ENCODE data around the gene MFAP2. TPM values are rescaled to one million over a fixed set of nuclear protein-coding genes. Genes with fewer than 3 reads are reported as not detected.

The MFAP2 gene
- total and polyA plus RNA-seq, 2 of the 8 experiments (the other 6 are each of a cell fraction or from before 2014, with no cell fraction given) = 172 to 326 TPM

- Histone ChIP-seq H3K27me3 (replicated peaks in 1 of 4; ENCODE audit: control insufficient read depth in 3 of 4, extremely low read depth in 1 of 4, insufficient read depth in 3 of 4, low read length in 3 of 4) (no peaks in the 10 kb centered on the region), H2BK15ac (ENCODE audit: low read length) (no peak overlapping the region), H3K9ac (replicated peaks in 1 of 4; ENCODE audit: extremely low read depth in 1 of 4, low read depth in 3 of 4, low read length in 3 of 4) (no peak overlapping the region), H3K18ac (ENCODE audit: extremely low read depth, low read length) (no peak overlapping the region), H3K79me1 (ENCODE audit: low read depth, low read length) (no peaks in the 10 kb centered on the region), H3K36me3 (ENCODE audit: control insufficient read depth in 2 of 4, insufficient read depth in 4 of 4, low read length in 3 of 4) (peaks cover 4 to 35% (median 19%) of the 10 kb centered on the region in 4 experiments; a peak in 7 of 8 replicates), H3K9me3 (ENCODE audit: insufficient read depth in 2 of 2, low read depth in 1 of 2, low read length in 1 of 2) (no peaks in the 10 kb centered on the region), H4K91ac (replicated peaks; ENCODE audit: insufficient read length, low read length) (no peak overlapping the region), H2BK120ac (replicated peaks; ENCODE audit: low read depth, low read length) (no peak overlapping the region), H3K4me3 (ENCODE audit: extremely low read depth in 1 of 4, insufficient read depth in 2 of 4, low read depth in 3 of 4, low read length in 4 of 4) (no peak overlapping the region), H3K4ac (replicated peaks; ENCODE audit: insufficient read length, low read depth, low read length) (no peak overlapping the region), H3K4me2 (ENCODE audit: insufficient read depth in 1 of 2, low read depth in 2 of 2, low read length in 2 of 2) (no peak overlapping the region), H4K20me1 (replicated peaks in 1 of 2; ENCODE audit: control insufficient read depth in 1 of 2, insufficient read depth in 2 of 2, low read length in 2 of 2) (peaks cover 0 to 4% of the 10 kb centered on the region in 2 experiments), H2AK5ac (ENCODE audit: low read depth, low read length) (no peak overlapping the region), H3K79me2 (ENCODE audit: control insufficient read depth in 1 of 2, insufficient read depth in 2 of 2, low read length in 2 of 2) (no peaks in the 10 kb centered on the region), H3K23ac (ENCODE audit: insufficient read length) (no peak overlapping the region), H2BK20ac (ENCODE audit: low read length) (no peak overlapping the region), H3K23me2 (ENCODE audit: low read depth, low read length) (no peaks in the 10 kb centered on the region), H3K4me1 (replicated peaks in 1 of 4; ENCODE audit: control insufficient read depth in 3 of 4, insufficient read depth in 4 of 4, low read length in 3 of 4) (no peaks in the 10 kb centered on the region), H3K56ac (replicated peaks; ENCODE audit: insufficient read length, low read depth, low read length) (no peak overlapping the region), H4K5ac (ENCODE audit: insufficient read length, low read depth, low read length) (no peak overlapping the region), H2BK5ac (ENCODE audit: low read depth, low read length) (no peak overlapping the region), H3K14ac (ENCODE audit: insufficient read length) (no peak overlapping the region), H2AFZ (ENCODE audit: low read length) (no peak overlapping the region), H3K27ac (ENCODE audit: low read depth, low read length) (no peak overlapping the region), H4K8ac (ENCODE audit: extremely low read depth, insufficient read depth, low read length) (no peak overlapping the region), H2BK12ac (ENCODE audit: low read depth, low read length) (no peak overlapping the region)
- WGBS, 2 experiments (ENCODE audit: extremely low coverage in 1 of 2, insufficient coverage in 1 of 2, insufficient read length in 1 of 2, insufficient replicate concordance in 2 of 2, low coverage in 1 of 2, low lambda C conversion rate in 2 of 2, missing lambda C conversion rate in 1 of 2) = 93% methylated on average over 23 of the region's 25 CpGs; no CpG with 5 or more reads in 1 of the 2 experiments
- ChIA-PET POLR2A (ENCODE audit: partially characterized antibody) (interaction anchor here (0.9 kb wide), 1 partner anchor 18 kb away, joined by 3 read pairs; no protein-coding TSS in a partner anchor), CTCF (ENCODE audit: partially characterized antibody) (interaction anchor here (0.6 to 4.3 kb wide), 13 partner anchors 9 to 331 kb away, joined by 3 to 20 read pairs (median 5); partner anchors contain the start of gene MFAP2)
- FAIRE-seq (no peak), DNase-seq (ENCODE audit: low read depth in 1 of 2, low spot score in 2 of 2) (no peak)
- TF ChIP-seq HDAC2 (IDR thresholded peaks at IDR 0.05; ENCODE audit: borderline replicate concordance in 1 of 2, low read depth in 2 of 2, low read length in 2 of 2) = no peak
- no peak for TF ChIP-seq CHD1 (IDR thresholded peaks at IDR 0.05; ENCODE audit: low read depth, low read length)
- no peak for TF ChIP-seq CTBP2 (IDR thresholded peaks at IDR 0.05; ENCODE audit: borderline replicate concordance, insufficient read depth, insufficient read length, low read length)
- TF ChIP-seq CHD2 (IDR thresholded peaks at IDR 0.05; ENCODE audit: low read length) = no peak
- no peak for TF ChIP-seq TBP (IDR thresholded peaks at IDR 0.05; ENCODE audit: low read depth, low read length)
- TF ChIP-seq RNF2 (IDR thresholded peaks at IDR 0.05; ENCODE audit: borderline replicate concordance, low read depth, low read length, missing control alignments, poor library complexity, severe bottlenecking) = no peak
Measured at GRCh38 chr1:16955186-16955585, 25.2 kb downstream of the MFAP2 start.
